H1 (cell line): ENCODE results near the gene BPI. TPM values are rescaled to one million over a fixed set of nuclear protein-coding genes. Genes with fewer than 3 reads are reported as not detected.

Experiments
- CTCF ChIA-PET: fragments of 300-600 bp; sonication (Branson Sonifier 250); formaldehyde crosslinking; loops from one replicate; lab custom pipeline; 2021; ENCODE audit not compliant: partially characterized antibody; lab: Charles Lee
- POLR2A ChIA-PET: fragments of 300-600 bp; sonication (Branson Sonifier 250); formaldehyde crosslinking; loops from one replicate; lab custom pipeline; 2021; ENCODE audit warnings: inconsistent platforms; ENCODE audit not compliant: partially characterized antibody; lab: Charles Lee
- DNase-seq, 2 experiments: peaks; one replicate each; pipeline versions ENCODE4 v3.0.0 to v3.0.0-alpha.2; 2010 to 2022; ENCODE audit warnings: low spot score in 2 of 2, low read depth in 1 of 2, mixed read lengths in 1 of 2
- FAIRE-seq: peaks from 2 replicates; lab custom pipeline; 2011; peaks lifted over from hg19 to GRCh38; lab: Jason Lieb, UNC
- H2AFZ ChIP-seq: 2 replicates; pipeline ENCODE4 v1.8.1; 2012; ENCODE audit warnings: low read length, inconsistent platforms
- H2AK5ac ChIP-seq: 2 replicates; pipeline ENCODE4 v1.6.1; 2013; ENCODE audit warnings: low read depth, low read length
- H2BK120ac ChIP-seq: replicated peaks from 2 replicates; pipeline ENCODE3; 2013; ENCODE audit warnings: low read depth, low read length, inconsistent platforms
- H2BK12ac ChIP-seq: 2 replicates; pipeline ENCODE4 v1.6.1; 2013; ENCODE audit warnings: low read depth, low read length
- H2BK15ac ChIP-seq: 2 replicates; pipeline ENCODE4 v1.6.1; 2013; ENCODE audit warnings: low read length
- H2BK20ac ChIP-seq: 2 replicates; pipeline ENCODE4 v1.6.1; 2013; ENCODE audit warnings: low read length
- H2BK5ac ChIP-seq: 2 replicates; pipeline ENCODE4 v1.6.1; 2013; ENCODE audit warnings: low read depth, low read length
- H3K14ac ChIP-seq: 2 replicates; pipeline ENCODE4 v1.6.1; 2013; ENCODE audit warnings: inconsistent platforms; ENCODE audit not compliant: insufficient read length
- H3K18ac ChIP-seq: 2 replicates; pipeline ENCODE4 v1.6.1; 2013; ENCODE audit warnings: low read length; ENCODE audit errors: extremely low read depth
- H3K23ac ChIP-seq: 2 replicates; pipeline ENCODE4 v1.6.1; 2013; ENCODE audit warnings: inconsistent platforms; ENCODE audit not compliant: insufficient read length
- H3K23me2 ChIP-seq: 2 replicates; pipeline ENCODE4 v1.6.1; 2013; ENCODE audit warnings: low read depth, low read length
- H3K27ac ChIP-seq: 2 replicates; pipeline ENCODE4 v1.6.1; 2011; ENCODE audit warnings: low read depth, low read length, inconsistent platforms
- H3K27me3 ChIP-seq, 4 experiments: replicated peaks in 1 of 4; 1 replicate in 1 of 4; 2 replicates in 3 of 4; pipeline versions ENCODE4 v1.6.1 to v1.8.1; 2011 to 2013; ENCODE audit warnings: low read length in 3 of 4, mild to moderate bottlenecking in 3 of 4, inconsistent platforms in 2 of 4, mixed read lengths in 2 of 4, moderate library complexity in 1 of 4; ENCODE audit not compliant: control insufficient read depth in 3 of 4, insufficient read depth in 3 of 4; ENCODE audit errors: extremely low read depth in 1 of 4
- H3K36me3 ChIP-seq, 4 experiments: 2 replicates each; pipeline versions ENCODE4 v1.6.1 to v1.8.1; 2011 to 2013; ENCODE audit warnings: mild to moderate bottlenecking in 4 of 4, low read length in 3 of 4, moderate library complexity in 2 of 4, control low read depth in 1 of 4, inconsistent platforms in 1 of 4; ENCODE audit not compliant: insufficient read depth in 4 of 4, control insufficient read depth in 2 of 4
- H3K4ac ChIP-seq: replicated peaks from 2 replicates; pipeline ENCODE3; 2013; ENCODE audit warnings: low read length, low read depth, mixed read lengths, inconsistent platforms; ENCODE audit not compliant: insufficient read length
- H3K4me1 ChIP-seq, 4 experiments: replicated peaks in 1 of 4; 1 replicate in 1 of 4; 2 replicates in 3 of 4; pipeline versions ENCODE4 v1.6.1 to v1.8.1; 2011 to 2013; ENCODE audit warnings: low read length in 3 of 4, inconsistent platforms in 2 of 4, mixed read lengths in 1 of 4; ENCODE audit not compliant: insufficient read depth in 4 of 4, control insufficient read depth in 3 of 4
- H3K4me2 ChIP-seq, 2 experiments: 2 replicates each; pipeline versions ENCODE4 v1.6.1 to v1.8.1; 2011 to 2013; ENCODE audit warnings: low read depth in 2 of 2, low read length in 2 of 2, control low read depth in 1 of 2, inconsistent platforms in 1 of 2, mild to moderate bottlenecking in 1 of 2; ENCODE audit not compliant: insufficient read depth in 1 of 2
- H3K4me3 ChIP-seq, 4 experiments: fragments of 200-600, 300-600 bp in 1 of 4; sonication (generic), shearing (Covaris generic), sonication (Bioruptor Twin) in 1 of 4; 2 replicates each; pipeline versions ENCODE4 v1.5.1 to v1.8.1; 2011 to 2016; ENCODE audit warnings: low read length in 4 of 4, low read depth in 3 of 4, control low read depth in 2 of 4, inconsistent platforms in 2 of 4, mild to moderate bottlenecking in 2 of 4, mixed read lengths in 1 of 4, moderate library complexity in 1 of 4; ENCODE audit not compliant: insufficient read depth in 2 of 4; ENCODE audit errors: extremely low read depth in 1 of 4
- H3K56ac ChIP-seq: replicated peaks from 2 replicates; pipeline ENCODE3; 2013; ENCODE audit warnings: low read depth, mild to moderate bottlenecking, mixed read lengths, low read length, inconsistent platforms; ENCODE audit not compliant: insufficient read length
- H3K79me1 ChIP-seq: 2 replicates; pipeline ENCODE4 v1.6.1; 2013; ENCODE audit warnings: low read depth, low read length, control low read depth
- H3K79me2 ChIP-seq, 2 experiments: 2 replicates each; pipeline versions ENCODE4 v1.6.1 to v1.8.1; 2012 to 2013; ENCODE audit warnings: low read length in 2 of 2, mild to moderate bottlenecking in 2 of 2, inconsistent platforms in 1 of 2; ENCODE audit not compliant: insufficient read depth in 2 of 2, control insufficient read depth in 1 of 2
- H3K9ac ChIP-seq, 4 experiments: replicated peaks in 1 of 4; 1 replicate in 1 of 4; 2 replicates in 3 of 4; pipeline versions ENCODE4 v1.6.1 to v1.8.1; 2011 to 2013; ENCODE audit warnings: low read depth in 3 of 4, low read length in 3 of 4, control low read depth in 2 of 4, mild to moderate bottlenecking in 2 of 4, moderate library complexity in 2 of 4, inconsistent platforms in 1 of 4; ENCODE audit errors: extremely low read depth in 1 of 4
- H3K9me3 ChIP-seq, 2 experiments: 2 replicates each; pipeline versions ENCODE4 v1.6.1 to v1.8.1; 2012 to 2013; ENCODE audit warnings: mild to moderate bottlenecking in 2 of 2, moderate library complexity in 2 of 2, control low read depth in 1 of 2, inconsistent platforms in 1 of 2, low read depth in 1 of 2, low read length in 1 of 2, mixed read lengths in 1 of 2; ENCODE audit not compliant: insufficient read depth in 2 of 2
- H4K20me1 ChIP-seq, 2 experiments: replicated peaks in 1 of 2; 2 replicates each; pipeline versions ENCODE3 to v1.8.1; 2011 to 2013; ENCODE audit warnings: inconsistent platforms in 2 of 2, low read length in 2 of 2, mild to moderate bottlenecking in 1 of 2; ENCODE audit not compliant: insufficient read depth in 2 of 2, control insufficient read depth in 1 of 2
- H4K5ac ChIP-seq: 2 replicates; pipeline ENCODE4 v1.6.1; 2013; ENCODE audit warnings: low read length, low read depth, mixed read lengths, inconsistent platforms; ENCODE audit not compliant: insufficient read length
- H4K8ac ChIP-seq: 2 replicates; pipeline ENCODE4 v1.8.0; 2013; ENCODE audit warnings: mild to moderate bottlenecking, moderate library complexity, low read length, inconsistent platforms; ENCODE audit not compliant: insufficient read depth; ENCODE audit errors: extremely low read depth
- H4K91ac ChIP-seq: replicated peaks from 2 replicates; pipeline ENCODE3; 2013; ENCODE audit warnings: low read length, mixed read lengths, inconsistent platforms; ENCODE audit not compliant: insufficient read length
- ATF3 ChIP-seq: IDR thresholded peaks from 2 replicates; pipeline ENCODE4 v1.6.1; 2011; ENCODE audit warnings: low read depth, mild to moderate bottlenecking, low read length; ENCODE audit not compliant: insufficient read depth
- CBX5 ChIP-seq: fragments of 300-800, 300-1000 bp; sonication (generic); IDR thresholded peaks from 2 replicates; pipeline ENCODE4 v1.7.1; 2016; ENCODE audit warnings: antibody characterized with exemption, low read length, low read depth
- CEBPB ChIP-seq: IDR thresholded peaks from 2 replicates; pipeline ENCODE4 v1.6.1; 2012; ENCODE audit warnings: low read depth, low read length
- CHD1 ChIP-seq: IDR thresholded peaks from 2 replicates; pipeline ENCODE4 v1.6.1; 2012; ENCODE audit warnings: low read depth, low read length, improper control_type of control experiment
- FOSL1 ChIP-seq: IDR thresholded peaks from 2 replicates; pipeline ENCODE4 v1.6.1; 2011; ENCODE audit warnings: mild to moderate bottlenecking, low read depth, low read length, moderate library complexity; ENCODE audit not compliant: insufficient read depth
- GABPA ChIP-seq: IDR thresholded peaks from 2 replicates; pipeline ENCODE4 v1.6.1; 2011; ENCODE audit warnings: mild to moderate bottlenecking, low read length, moderate library complexity, borderline replicate concordance; ENCODE audit not compliant: insufficient read depth
- HDAC2 ChIP-seq, 2 experiments: fragments of 300-600 bp in 1 of 2; sonication (generic) in 1 of 2; IDR thresholded peaks; 2 replicates each; pipeline ENCODE4 v1.6.1; 2011 to 2012; ENCODE audit warnings: low read depth in 2 of 2, low read length in 2 of 2, mild to moderate bottlenecking in 2 of 2, moderate library complexity in 2 of 2, borderline replicate concordance in 1 of 2, inconsistent platforms in 1 of 2
- HDAC6 ChIP-seq: IDR thresholded peaks from one replicate; pipeline ENCODE4 v1.7.1; 2012; ENCODE audit warnings: low read depth, mild to moderate bottlenecking, inconsistent platforms, low read length, moderate library complexity
- RBBP5 ChIP-seq: IDR thresholded peaks from 2 replicates; pipeline ENCODE4 v1.7.1; 2012; ENCODE audit warnings: low read depth, mild to moderate bottlenecking, inconsistent platforms, low read length, moderate library complexity, borderline replicate concordance
- RNF2 ChIP-seq: fragments of 200-900, 300-1000 bp; sonication (generic); IDR thresholded peaks from 2 replicates; pipeline ENCODE4 v1.7.1; 2016; ENCODE audit warnings: borderline replicate concordance, low read depth, mild to moderate bottlenecking, antibody characterized with exemption, low read length; ENCODE audit not compliant: poor library complexity, severe bottlenecking; ENCODE audit errors: missing control alignments
- SAP30 ChIP-seq: fragments of 300-600 bp; sonication (generic); IDR thresholded peaks from 2 replicates; pipeline ENCODE4 v1.7.1; 2012; ENCODE audit warnings: low read length, moderate library complexity, mild to moderate bottlenecking, inconsistent platforms; ENCODE audit not compliant: insufficient read depth, insufficient replicate concordance
- SP4 ChIP-seq: IDR thresholded peaks from 2 replicates; pipeline ENCODE4 v1.6.1; 2012; ENCODE audit warnings: low read length, inconsistent platforms
- WGBS, 2 experiments: shearing (Covaris generic) in 1 of 2; methylation state at CpG; one replicate each; pipeline versions ENCODE4 v1.1.6 to v1.1.7; 2013 to 2015; ENCODE audit warnings: low lambda C conversion rate in 2 of 2, mixed read lengths in 2 of 2, inconsistent platforms in 1 of 2, low coverage in 1 of 2, missing lambda C conversion rate in 1 of 2; ENCODE audit not compliant: insufficient replicate concordance in 2 of 2, insufficient coverage in 1 of 2, insufficient read length in 1 of 2; ENCODE audit errors: extremely low coverage in 1 of 2, missing lambda C conversion rate in 1 of 2; 5-methylcytosine and 5-hydroxymethylcytosine counted together
- polyA plus RNA-seq, 7 experiments: library from polyadenylated mRNA; depleted of rRNA in 3 of 7; stranded (reverse) in 5 of 7; unstranded in 2 of 7; fragments of >200 nt in 5 of 7; fragments of 200-250 nt in 2 of 7; gene quantifications; 1 replicate in 5 of 7; 2 replicates in 1 of 7; 4 replicates in 1 of 7; pipeline versions ENCODE4 v1.2.1 to v1.2.3, GENCODE V29; 2011 to 2013; ENCODE audit warnings: missing spikeins in 2 of 7, mixed read lengths in 2 of 7
- total RNA-seq: library from RNA; stranded (reverse); fragmentation: NEBNext Ultra II Directional; extraction: Animal tissue kit (Norgen Biotek cat#: 25700); gene quantifications from 2 replicates; pipeline ENCODE4 v1.2.1, GENCODE V29; 2021

Gene BPI
- total and polyA plus RNA-seq, 2 of the 8 experiments (the other 6 are each of a cell fraction or from before 2014, with no cell fraction given), result not detected

GRCh38 chr20:38330638-38331037, 26.7 kb downstream of the BPI start:
- Histone ChIP-seq H3K9ac (no peak overlapping the region), H3K79me2 (no peaks in the 10 kb centered on the region), H3K23me2 (no peaks in the 10 kb centered on the region), H3K4me2 (no peak overlapping the region), H4K8ac (no peak overlapping the region), H3K14ac (no peak overlapping the region), H3K79me1 (no peaks in the 10 kb centered on the region)
- POLR2A ChIA-PET, result interaction anchor here (1.5 kb wide), 1 partner anchor 88 kb away, joined by 4 read pairs; no protein-coding TSS in a partner anchor
- DNase-seq, result no peak
- FAIRE-seq, result no peak
- no peak for TF ChIP-seq RBBP5
- TF ChIP-seq GABPA, result no peak
- TF ChIP-seq RNF2, result no peak
- no peak for TF ChIP-seq HDAC2 (IDR thresholded peaks at IDR 0.05; ENCODE audit: borderline replicate concordance in 1 of 2, low read depth in 2 of 2, low read length in 2 of 2)
- no peak for TF ChIP-seq CEBPB
- no peak for TF ChIP-seq HDAC6
- TF ChIP-seq CHD1, result no peak
- TF ChIP-seq CBX5, result no peak
- no peak for TF ChIP-seq SAP30
- TF ChIP-seq SP4, result no peak
- TF ChIP-seq ATF3, result no peak
- TF ChIP-seq FOSL1, result no peak
- TF ChIP-seq, all 59 proteins: peak for 0
- H3K9me3 ChIP-seq, result no peaks in the 10 kb centered on the region
- no peak overlapping the region for H2BK120ac ChIP-seq
- H2AFZ ChIP-seq, result no peak overlapping the region
- 91% methylated on average over 3 of the region's 3 CpGs; no CpG with 5 or more reads in 1 of the 2 experiments for WGBS, 2 experiments
- no peaks in the 10 kb centered on the region for H3K4me1 ChIP-seq
- H2BK20ac ChIP-seq, result no peak overlapping the region; the same call in 1 of the 2 replicates
- H3K4me3 ChIP-seq, result no peak overlapping the region
- CTCF ChIA-PET, result interaction anchor here (0.5 to 2.1 kb wide), 6 partner anchors 9 to 96 kb away, joined by 3 to 18 read pairs (median 4); no protein-coding TSS in a partner anchor
- no peak overlapping the region for H3K4ac ChIP-seq
- no peak overlapping the region for H2BK5ac ChIP-seq
- no peak overlapping the region for H3K18ac ChIP-seq
- H3K27ac ChIP-seq, result no peak overlapping the region
- H3K36me3 ChIP-seq, result no peaks in the 10 kb centered on the region
- H2AK5ac ChIP-seq, result no peak overlapping the region
- no peak overlapping the region for H4K5ac ChIP-seq
- H4K20me1 ChIP-seq, result no peaks in the 10 kb centered on the region
- no peak overlapping the region for H3K56ac ChIP-seq
- no peak overlapping the region for H4K91ac ChIP-seq
- no peaks in the 10 kb centered on the region for H3K27me3 ChIP-seq
- no peak overlapping the region for H2BK12ac ChIP-seq
- no peak overlapping the region for H2BK15ac ChIP-seq
- no peak overlapping the region for H3K23ac ChIP-seq
